ENCODE measurements around the gene SEMA4C.
A peak's percentile ranks its signal among the peaks of the same experiment; 100 is the strongest.

SEMA4C gene

DNA sequence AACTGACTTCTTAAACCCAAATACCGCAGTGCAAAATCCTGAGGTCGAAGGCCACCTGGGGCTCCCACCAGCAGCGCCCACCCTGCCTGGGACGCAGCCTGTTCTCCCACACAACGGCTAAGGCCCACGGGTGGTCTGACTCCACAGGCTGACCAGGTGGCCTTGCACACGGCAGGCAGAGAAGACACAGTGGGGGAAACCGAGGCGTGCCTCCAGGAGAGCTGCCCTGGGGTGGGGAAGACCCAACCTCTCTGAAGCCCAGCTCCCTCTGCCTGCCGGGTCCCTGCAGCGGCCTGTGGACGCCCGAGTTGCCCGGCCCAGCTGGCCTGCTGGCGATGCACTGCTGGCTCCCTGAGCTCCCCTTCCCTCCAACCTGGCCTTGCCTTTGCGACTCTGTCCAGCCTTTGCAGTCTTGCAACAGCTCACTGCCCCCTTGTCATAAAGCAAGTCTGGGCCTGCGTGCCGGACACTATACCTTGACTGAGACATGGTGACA lies 9.7 kb upstream of the SEMA4C start:
- no peak for DNase-seq

DNA sequence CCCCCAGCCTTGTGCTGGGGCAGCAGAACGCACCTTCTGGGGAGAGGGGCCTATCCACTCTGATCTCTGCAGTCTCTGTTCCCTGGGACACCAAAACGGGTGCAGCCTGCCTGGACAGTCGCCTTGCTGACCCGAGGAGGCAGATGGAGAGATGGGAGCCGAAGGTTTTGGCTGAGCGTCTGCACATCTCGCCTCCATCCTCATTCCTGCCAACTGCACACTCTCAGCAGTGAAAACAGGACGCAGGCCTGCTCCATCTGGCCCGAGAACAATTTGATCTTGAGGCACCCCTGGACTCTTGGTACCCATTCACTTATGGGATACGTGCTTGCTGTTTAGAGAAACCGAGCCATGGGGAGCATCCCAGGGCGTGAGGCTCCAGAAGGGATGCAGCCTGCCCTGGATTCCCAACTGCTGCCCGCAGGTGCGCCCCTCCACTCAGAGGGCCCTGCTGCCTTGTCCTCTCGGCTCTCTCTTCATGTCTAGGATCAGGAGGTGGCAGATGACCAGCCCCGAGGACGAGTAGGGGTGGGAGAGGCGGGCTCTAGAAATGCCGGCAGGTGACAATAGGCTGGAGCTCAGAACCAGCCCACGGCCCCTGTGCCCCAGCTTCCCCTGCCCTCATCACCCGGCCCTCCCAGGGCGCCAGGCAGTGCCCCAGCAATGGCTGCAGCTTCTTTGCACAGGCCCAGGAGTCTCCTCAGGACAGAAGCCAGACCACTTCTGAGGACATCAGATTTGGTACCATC lies 9.1 kb upstream of the SEMA4C start:
- DNase-seq, result no peak

DNA sequence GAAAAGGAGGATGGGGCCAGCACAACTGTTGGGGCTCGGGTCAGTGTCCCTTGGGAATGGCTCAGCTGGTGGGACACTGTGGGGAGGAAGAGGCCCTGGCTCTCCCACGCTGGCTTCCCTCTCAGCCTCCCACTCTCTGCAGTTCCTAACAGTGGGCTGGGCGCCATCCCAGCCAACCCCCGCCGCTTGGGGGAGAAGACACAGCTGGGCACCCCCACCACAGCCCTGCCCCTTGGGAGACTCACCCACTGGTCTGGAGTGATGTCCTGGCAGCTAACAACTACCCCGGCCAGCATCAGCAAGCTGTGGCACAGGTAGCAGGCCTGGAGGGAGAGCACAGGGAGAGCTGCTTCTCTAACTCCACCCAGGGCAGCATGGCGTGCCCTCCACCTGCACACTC lies 8.3 kb upstream of the SEMA4C start:
- DNase-seq, result no peak

DNA sequence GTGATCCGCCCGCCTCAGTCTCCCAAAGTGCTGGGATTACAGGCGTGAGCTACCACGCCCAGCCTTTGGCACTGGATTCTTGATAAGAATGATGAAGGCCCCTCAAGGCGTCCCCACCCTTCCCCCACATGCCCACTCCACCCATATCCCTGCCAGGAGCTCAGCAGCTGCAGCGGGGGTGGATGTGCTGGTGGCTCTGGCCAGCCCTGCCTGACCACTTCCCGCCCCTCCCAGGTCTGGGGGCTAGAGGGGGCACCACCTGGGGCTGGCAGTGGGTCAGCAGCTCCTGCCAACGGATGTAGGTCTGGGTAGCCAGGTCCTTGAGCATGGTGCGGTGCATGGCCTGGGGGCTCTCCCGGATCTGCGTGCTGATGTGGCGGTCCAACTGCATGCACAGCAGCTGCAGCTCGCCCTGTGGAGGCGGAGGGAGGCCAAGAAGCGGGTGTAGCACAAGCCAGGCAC lies 7.8 kb upstream of the SEMA4C start:
- no peak for DNase-seq

DNA sequence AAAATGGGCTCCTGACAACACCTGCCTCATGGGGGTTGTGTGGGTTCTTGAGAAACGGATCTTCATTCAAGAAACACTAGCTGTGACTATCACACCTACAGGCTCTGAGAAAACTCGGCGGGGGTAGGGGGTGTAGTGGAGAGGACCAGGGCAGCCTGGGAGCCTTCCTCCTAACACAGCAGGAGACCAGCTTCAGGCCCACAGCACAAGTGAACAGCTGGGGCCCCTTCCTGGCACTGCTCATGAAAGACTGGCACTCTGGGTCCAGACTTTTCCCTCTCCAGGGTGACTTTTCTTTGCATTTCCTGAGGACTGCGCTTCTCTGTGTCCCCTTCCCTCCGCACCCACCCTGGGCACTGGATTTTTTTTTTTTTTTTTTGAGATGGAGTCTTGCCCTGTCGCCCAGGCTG lies 7.2 kb upstream of the SEMA4C start:
- DNase-seq, result no peak

DNA sequence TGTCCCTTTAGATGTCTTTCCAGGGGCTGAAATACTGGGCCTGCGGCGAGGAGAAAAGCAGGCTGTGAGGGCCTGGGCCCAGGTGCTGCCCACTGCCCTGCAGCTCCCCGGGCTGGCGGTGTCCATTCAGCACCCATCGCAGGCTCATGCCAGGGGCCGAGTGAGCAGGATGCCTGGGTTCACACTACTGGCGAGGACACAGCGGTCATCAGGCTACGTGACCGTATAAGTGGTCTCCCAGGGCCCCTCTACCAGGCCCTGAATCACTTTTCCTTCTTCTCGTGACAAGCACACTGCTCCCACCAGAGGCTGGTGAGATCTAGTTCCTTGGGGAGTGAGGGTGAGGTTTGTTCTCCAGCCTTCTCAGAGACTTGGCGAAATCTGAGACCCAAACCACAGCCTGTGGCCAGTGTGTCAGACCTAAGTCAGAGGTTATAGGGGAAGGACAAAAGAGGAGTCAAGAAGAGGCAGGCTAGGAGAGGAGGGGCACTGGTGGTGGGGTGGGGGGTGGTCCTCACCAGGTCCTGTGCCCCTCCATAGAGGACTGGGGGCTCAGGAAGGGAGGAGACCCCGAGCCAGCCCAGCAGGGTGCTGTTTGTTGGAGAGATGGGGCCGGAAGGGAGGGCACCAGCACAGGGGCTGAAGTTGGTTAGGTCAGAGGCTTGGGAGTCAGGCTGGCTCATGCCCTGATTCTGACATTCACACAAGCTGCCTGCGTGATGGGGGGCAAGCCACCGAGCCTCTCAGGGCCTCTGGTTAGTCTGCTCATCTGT lies 6.6 kb upstream of the SEMA4C start:
- no peak for DNase-seq

DNA sequence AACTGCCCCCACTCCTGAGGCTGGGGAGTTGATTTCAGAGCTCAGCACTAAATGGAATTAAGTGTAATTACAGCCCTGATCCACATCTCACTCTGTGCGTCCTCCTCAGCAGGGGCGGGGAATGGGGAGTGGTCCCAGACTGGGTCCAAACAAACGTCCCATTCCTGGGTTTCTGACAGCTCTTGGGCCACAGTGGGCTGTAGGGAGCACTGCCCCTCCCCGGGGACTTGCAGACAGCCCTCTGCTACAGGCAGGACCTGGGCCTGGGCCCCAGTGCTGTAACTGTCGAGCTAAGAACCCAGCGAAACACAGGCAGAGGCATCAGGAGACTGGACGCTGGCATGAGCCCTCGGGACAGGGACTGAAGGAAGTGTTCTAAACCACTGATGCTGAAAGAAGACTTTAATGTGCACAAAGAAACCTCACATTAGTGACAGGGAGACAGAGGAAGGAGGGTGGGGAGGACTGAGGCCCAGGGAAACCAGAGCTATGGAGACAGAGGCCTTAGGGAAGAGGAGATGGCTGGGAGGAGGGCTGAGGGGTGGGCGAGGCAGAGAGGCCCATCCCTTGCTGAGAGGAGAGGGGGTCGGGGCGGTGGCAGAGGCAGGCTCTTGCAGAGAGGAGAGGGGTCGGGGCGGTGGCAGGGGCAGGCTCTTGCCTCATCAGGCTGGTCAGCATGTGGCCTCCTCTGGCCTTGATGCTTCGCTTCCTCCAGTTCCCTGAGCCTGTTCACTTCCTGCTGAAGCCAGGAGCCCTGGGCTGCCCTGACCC lies 5.8 kb upstream of the SEMA4C start:
- no peak for DNase-seq

DNA sequence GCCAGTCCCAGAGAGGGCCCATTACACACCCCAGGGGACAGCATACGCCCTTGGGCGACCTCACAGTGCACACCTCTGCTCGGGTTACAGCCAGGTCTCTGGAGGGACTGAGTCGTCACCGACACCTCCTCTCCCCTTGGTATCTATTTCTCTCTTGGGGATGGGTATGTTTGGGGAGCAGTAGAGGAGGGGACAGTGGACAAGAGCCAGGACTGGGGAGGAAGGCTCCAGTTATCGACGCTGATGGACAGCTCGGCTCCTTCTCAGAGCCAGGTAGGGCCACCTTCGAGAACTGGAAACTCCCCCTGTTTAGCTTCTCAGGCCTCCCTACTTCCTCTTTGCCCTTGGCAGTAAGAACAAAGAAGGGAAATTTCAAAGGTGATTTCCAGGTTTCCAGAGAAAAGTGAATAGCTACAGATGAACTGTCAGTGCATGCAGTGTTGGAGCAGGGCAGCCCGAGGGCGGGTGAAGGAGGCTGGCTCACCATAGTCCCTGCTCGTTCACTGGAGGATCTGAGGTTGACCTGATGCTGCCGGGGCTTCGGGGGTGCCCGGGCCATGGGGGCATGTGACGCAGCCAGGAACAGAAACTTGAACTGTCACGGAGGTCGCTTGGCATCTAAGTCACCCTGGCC lies 4.4 kb upstream of the SEMA4C start:
- DNase-seq, result no peak

DNA sequence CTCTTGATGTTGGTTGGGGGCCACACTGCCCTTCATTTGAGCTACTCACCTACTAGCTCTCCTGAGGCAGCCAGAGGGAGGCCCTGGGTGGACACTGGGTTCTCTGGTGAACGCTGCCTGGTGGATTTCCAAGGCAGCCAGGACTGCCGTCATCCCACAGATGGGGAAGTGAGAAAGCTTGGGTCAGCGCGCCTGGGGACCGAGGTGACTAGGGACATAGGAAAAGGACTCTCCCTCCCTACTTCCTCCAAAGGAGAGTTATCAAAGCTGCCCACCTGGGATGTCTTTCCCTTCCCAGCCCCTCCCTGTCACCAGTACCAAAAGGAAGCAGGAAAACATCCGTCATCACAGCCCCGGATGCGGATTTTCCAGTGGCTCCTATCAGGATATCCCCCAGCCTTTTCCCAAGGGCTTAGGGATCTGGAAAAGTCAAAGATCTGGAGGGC lies 3.8 kb upstream of the SEMA4C start:
- no peak for DNase-seq

DNA sequence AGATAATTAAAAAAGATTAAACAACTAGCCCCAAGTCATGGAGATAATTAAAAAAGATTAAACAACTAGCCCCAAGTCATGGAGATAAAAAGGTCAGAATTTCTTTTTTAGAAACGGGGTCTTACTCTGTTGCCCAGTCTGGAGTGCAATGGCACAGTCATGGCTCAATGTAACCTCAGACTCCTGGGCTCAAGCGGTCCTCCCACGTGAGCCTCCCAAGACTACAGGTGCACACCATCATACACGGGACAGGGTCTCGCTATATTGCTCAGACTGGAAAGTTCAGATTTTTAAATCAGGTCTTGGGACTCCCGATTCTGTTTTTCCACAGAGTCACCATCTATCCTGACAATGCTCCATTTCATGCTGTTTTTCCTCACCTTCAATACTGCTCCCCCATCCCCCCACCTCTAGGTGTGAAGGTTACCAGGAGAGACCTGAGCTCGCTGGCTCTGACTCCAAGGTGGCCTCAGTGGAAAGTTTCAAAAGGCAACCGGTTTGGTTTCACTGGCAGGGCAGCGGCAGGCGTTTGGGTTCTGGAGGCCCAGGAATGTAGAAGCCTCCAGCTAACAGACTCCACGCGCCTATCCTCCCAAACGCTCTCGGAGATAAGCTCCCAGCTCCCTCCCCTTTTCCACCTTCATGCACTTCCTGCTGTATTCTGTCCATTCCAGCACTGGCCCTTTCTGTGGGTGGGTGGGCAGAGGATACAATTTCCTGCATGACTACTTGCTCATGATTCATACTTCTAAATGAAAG lies 2.9 kb upstream of the SEMA4C start:
- DNase-seq, result no peak

DNA sequence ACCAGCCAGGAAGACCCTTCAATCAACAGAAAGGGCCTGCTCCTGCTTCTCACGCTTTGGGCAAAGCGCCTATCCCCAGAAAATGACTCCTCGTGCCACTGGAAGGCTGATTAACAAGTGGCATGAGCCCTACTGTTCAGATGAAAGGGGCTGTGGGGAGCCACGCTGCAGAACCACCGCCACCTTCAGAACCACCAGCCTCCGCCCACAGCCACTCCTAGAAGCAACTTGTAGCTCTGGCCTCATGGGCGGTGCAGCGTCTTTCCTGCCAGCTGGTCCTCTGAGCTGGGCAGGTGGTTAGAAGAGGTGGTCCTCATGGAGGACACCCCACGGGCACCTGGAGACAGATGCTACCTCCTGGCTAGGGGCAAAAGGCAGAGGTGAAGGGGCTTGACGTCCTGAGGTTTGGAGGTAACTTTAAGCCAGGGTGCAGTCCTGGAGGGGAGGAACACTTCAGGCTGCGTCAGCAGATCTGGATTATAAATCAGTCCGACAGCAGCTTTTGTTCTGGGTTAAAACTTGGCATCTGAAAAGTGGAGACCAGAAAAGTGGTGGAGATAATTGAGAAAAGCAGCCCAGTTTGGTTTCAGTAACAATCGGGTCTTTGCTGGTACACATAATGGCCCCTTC lies 861 bp upstream of the SEMA4C start:
- DNase-seq, result peak; percentile 48

DNA sequence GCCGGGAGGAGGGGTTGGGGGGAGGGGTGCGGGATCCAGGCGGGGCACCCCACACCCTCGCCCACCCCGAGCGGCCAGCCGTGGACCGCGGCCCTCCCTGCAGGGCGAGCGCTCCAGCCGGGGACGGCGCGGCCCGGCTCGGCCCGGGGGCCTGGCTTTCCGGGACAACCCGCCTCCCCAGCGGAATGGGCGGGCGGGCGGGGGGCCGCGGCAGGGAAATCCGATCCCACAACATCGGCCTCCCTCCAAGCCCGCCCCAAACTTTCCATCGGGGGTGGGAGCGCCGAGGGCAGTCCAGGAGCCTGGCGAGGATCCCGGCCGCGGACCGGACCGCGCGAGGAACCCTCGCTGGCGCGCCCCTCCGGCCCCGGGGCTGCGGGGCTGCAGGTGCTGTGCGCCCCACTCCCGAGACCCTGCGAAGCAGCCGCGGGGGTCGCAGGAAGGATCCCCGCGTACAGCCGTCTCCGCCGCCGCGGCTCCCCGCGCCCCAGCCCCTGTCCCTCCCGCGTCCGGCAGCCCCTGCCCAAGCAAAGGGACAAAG lies 529 bp downstream of the SEMA4C start:
- DNase-seq, result no peak

DNA sequence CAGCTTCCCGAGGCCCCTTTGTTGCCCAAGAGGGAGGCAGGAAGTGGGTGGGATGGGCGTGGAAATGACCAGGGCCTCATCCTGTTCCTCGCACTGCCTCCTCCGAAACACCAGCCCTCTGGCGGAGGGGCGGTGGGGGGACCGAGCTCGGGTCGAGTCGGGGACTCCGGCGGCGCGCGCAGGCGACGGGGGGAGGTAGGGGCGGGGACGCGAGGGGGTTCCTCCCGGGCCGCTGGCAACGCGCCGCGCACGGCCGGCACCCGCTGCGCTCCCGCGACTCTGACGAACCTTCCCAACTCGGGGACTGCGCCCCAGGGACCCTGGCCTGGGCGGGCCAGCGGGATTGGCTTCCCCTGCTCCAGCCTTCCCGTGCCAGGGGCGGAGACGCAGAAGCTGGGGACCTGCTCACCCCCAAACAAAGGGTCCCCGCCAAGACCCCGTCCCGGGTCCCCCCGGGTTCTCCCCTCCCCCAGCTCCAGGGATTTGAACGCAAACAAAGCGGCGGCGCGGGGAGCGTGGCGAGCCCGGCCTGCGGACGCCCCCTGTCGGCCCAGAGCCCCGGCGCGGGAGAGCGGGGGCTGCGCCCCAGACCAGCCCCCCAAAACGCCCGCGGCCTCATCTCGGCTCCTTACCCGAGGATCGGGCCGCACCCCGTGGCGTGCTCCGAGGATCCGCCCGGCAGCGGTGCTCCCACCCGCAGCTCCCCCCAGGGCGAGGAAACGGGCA lies 1.2 kb downstream of the SEMA4C start:
- no peak for DNase-seq

DNA sequence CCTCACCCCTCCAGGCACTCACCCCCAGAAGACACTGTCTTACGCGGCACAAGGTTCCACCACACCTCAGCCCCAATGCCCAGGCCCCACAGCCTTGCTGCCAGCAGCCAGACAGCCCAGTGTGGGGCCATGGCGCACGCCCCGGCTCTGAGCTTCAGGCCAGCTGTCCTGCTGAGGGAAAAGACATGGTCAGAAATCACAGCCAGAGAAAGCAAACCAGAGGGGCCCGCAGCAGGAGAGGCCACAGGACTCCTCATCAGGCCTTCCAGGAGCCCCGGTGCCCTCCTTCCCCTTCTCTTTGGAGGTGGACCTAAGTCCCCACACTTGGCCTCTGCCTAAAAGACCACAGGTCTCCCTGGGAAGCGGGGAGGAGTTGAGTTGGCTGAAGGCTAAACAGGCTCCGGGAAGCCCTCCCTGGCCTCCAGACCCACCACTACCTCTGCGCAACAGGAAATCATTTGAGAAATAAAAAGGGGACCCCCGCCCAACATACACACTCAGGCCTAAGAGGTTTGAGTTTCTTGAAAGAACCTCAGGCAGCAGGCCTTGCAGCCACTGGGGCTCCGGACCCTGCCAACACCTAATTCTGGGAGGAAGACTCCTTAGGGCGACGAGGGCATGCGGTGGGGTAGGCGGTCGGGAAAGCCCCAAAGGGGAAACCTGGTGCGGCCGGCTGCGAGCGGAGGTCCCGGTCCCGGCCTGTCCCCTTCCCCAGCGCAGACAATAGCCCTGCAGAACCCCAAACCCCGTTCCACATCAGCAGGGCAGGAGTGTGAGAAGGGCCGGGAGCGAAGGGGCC lies 1.9 kb downstream of the SEMA4C start:
- DNase-seq, result no peak

DNA sequence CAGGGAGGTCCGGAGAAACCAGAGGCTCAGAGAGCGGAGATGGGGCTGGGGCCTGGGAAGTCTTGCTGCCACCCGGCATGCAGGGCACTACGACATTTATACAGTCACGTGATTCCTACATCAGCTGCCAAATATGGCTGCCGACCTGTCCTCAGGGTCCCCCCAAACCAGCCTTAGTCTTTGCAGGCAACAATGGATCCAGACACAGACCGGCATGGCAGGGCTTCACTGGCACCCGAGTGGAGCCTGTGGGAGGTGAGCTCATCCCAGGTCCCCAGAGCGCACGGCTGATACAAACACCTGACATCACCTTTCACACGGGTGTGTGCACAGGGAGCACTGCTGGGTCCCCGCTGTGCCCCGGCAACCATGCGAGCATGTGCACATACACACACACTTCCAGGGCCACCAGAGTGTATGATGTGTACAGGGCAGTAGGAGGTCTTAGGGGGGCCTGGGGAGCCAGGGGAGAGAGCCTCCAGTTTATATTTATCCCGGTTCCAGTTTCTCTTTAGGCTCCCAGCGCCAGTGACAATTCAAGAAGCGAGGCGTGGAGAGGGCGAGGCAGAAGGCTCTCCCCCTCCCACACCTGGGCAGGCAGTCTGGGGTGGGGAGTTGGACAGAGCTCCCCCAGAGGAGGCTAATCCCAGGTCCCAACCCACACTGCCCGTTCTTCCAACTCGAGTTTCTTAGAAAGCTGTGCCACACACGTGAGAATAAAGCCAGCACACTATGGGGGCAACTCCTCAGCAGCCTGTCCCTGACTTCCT lies 2.7 kb downstream of the SEMA4C start:
- no peak for DNase-seq

DNA sequence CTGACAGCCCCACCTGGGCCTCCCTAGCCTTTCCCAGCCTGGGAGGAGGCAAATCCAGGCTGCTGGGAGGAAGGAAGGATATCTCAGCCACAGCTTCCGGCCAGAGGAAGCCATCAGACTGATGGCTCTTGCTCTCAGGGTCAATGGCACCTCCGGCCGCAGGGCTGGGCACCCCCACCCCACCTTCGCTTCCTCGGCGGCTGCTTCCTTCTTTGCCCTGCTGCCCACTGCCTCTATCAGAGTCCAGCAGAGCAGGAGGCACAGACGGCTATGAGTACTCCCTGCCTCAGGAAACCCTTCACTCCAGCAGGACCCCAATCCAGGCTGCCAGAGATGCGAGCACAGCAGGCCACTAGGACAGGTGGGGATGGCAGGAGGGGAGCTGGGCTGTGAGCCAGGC lies 3.3 kb downstream of the SEMA4C start:
- no peak for DNase-seq

DNA sequence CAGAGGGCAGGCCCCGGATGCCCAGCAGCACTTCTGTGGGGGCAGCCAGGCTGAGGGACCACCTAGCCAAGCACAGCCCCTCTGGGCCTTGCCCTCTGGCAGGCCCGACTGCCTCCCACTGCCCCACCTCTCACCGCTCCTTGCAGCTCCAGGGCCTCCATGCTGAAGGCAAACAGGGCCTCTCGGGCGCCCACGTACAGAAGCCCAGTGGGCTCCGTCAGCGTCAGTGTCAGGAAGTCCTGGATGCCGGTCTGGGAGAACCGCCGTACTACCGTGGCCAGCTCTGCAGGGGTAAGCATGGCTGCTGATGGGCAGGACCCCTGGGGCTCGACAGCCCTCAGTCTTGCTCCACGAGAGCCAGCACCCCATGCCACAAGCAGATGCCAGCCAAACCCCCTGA lies 3.7 kb downstream of the SEMA4C start:
- no peak for DNase-seq

DNA sequence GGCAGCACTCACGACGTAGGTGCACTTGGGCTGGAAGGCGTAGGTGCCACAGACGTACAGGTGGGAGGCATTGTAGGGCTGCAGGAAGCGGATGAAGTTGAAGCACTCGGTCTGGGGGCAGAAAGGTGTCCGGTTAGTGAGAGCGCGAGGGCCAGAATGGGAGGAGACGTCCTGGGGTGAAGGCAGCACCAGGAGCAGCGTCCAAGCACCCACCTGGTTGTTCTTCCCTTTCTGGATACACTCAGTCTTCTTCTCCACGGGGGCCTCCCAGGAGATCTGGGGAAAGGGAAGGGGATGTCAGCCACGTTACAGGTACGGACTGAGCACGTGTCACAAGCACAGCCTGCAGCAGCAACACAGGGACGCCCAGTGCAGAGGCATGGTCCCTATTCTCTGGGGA lies 4.2 kb downstream of the SEMA4C start:
- DNase-seq, result no peak
